Ureter (tissue), 1 donor: ENCODE results near the gene PRM2. TPM values are rescaled to one million over a fixed set of nuclear protein-coding genes. Genes with fewer than 3 reads are reported as not detected.

Experiments
- DNase-seq: peaks from one replicate; pipeline ENCODE4 v3.0.0-alpha.2; 2020; ENCODE audit warnings: low spot score
- total RNA-seq: library from RNA; stranded (reverse); gene quantifications from one replicate; pipeline ENCODE4 v1.2.4, GENCODE V29; 2023
- donor health status: DM: yes; HTN: yes; CAD: no.

The PRM2 gene
- total RNA-seq, 1 donor from 2014 or later = not detected

- no peak for DNase-seq
Observed at GRCh38 chr16:11249233-11250061, 26.8 kb downstream of the PRM2 start.

- DNase-seq = no peak
Observed at GRCh38 chr16:11248133-11248532, 28.1 kb downstream of the PRM2 start.

DNA sequence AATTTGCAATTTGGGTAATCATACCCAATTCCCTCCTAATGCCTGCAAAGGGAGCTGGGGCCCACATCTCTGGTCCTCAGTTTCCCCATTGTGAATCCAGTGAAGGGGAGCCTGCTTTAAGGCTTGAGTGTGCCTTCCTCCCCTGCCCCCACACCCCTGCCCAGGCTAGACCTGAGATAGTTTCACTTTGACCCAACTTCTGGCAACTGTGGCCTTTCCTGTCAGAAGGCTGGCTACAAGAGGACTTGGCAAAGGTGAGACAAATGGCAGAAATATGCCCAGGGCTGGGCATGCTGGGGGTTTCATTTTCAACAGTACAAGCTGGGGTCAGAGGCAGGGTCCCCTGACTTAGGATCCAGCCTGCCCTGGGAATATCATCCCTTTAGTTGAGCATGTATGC lies 30.3 kb downstream of the PRM2 start:
- no peak for DNase-seq

DNA sequence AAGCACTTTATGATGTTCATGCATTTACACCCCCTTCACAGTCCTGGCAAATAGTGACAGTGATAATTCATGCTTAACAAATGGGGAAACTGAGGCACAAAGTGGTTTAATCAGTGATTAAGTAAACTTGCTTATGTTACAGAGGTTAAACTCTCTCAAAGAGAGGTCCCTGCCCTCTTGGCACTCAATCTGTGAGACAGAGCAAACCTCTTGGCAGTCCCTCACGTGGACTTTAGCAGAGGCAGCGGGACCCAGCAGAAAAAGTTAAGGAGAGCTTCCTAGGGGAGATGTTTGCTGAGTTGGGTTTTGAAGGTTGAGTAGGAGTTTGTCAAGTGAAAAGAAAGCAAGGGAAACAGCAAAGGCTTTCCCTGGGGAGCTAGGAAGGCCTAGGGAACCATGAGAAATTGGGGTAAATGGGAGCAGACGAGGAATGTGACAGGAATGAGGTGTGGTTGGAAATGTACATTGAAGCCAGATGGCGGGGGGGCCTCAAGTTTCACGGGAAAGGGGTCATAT lies 31.0 kb downstream of the PRM2 start:
- DNase-seq = no peak

DNA sequence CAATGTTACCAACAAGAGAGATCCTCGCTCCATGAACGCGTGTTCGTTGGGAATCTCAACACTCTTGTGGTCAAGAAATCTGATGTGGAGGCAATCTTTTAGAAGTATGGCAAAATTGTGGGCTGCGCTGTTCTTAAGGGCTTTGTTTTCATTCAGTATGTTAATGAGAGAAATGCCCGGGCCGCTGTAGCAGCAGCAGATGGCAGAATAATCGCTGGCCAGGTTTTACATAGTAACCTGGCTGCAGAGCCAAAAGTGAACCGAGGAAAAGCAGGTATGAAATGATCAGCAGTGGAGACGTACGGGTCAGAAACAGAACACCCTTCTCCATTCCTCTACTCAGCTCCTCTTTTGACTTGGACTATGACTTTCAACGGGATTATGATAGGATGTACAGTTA lies 33.6 kb downstream of the PRM2 start:
- DNase-seq = no peak

GRCh38 chr16:11241480-11242204 lies 34.6 kb downstream of the PRM2 start:
- no peak for DNase-seq

DNA sequence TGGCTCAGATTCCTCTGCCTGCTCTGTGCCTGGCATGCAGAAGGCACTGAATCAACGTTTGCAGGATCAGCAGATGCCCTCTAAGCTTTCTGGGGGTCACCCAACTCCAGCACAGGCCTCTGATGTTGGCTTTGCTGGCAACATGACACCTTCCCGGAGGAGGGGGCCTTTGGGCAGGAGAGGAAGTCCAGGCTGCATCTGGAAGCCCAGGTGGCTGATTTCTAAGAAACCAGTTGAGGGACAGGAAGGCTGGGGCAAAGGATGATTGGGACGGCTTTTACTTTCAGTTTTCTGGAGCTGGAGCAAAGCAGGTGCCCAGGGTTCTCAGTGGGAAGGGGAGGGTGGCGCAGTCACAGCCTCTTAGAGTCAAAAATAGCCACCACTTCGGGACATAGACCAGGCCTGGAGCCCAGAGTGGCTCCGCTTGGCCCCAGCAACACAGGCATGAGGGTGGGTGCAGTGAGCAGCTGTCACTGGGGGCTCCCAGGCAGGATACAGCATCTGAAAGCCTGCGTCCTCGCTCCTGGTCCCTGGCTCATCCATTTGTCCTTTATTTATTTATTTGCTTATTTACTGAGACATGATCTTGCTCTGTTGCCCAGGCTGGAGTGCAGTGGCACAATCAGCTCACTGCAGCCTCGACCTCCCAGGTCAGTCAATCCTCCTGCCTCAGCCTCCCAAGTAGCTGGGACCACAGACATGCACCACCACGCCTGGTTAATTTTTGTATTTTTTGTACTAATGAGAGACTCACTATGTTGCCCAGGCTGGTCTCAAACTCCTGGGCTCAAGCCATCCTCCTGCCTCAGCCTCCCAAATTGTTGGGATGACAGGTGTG lies 35.4 kb downstream of the PRM2 start:
- DNase-seq = no peak

- no peak for DNase-seq
Observed at GRCh38 chr16:11239644-11240632, 36.3 kb downstream of the PRM2 start.

DNA sequence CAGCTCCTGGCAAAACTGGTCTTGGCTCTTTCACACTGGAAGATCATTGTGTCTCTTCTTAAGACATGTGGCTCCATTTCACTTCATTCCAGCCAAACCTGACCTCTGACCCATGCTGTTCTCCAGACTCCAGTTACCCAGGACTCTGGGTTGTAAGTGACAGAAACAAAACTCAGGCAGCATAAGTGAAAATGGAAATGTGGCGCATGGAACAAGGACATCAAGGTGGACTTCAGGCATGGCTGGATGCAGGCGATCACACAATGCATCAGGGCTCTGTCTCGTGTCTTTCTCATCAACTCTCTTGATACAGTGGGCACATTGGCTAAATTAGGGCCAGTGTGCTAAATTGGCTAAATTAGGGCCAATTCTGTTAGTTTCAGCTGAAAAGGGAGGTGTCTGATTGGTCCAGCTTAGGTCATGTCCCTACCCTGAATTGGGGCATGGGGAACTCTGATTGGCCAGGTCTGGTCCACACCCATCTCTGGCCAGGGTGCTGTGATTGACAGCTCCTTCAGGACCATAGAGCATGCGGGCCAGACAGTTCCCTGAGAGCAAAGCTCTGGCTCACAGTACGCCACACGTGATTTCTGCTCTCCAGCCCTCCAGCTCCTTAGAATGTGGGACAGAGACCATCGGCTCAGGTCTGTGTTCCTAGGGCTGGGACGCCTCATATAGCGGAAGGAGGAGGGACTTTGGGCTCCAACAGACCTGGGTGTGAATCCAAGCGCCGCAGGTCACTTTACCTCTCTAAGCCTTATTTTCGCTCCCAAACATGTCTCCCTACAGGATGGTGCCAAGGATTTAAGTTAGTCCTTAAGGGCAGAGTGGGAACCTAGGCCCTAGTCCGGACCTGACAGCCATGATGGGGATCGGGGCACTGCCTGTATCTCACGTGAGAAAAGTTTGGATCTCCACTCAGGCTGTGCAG lies 37.7 kb downstream of the PRM2 start:
- DNase-seq = no peak

DNA sequence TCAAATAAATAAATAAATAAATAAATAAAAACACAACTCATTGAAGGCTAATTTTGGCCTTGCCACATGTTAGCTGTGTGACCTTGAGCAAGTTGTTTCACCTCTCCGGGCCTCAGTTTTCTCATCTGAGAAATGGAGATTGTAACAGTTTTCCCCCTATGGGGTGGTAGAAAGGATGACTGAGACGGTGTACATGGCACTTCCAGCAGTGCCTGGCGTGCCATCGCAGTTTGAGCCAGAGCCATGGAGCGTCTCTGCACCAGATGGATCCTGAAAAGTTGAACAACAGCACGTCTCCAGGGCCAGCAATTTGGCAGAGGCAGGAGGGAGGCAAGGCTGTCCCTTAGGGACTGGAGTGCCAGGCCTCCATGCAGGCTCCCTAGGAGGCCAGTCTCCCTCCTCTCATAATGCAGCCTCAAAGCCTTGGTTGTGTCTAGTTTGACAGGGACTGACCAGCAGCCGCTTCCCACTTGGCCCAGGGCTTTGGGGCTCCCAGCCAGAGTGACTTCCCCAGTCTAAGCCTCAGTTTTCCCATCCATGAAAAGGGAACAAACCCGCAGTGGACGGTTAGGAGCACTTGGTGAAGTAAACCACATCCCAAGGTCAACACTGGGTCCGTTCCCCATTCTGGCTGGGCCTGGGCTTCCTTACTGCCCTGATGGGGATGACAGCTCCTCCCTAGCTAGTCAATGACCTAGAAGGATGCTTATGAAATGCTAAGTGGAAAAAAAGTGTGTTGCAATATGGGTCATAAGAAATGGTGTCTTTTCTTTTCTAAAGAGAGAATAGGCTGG lies 39.6 kb downstream of the PRM2 start:
- DNase-seq = no peak

DNA sequence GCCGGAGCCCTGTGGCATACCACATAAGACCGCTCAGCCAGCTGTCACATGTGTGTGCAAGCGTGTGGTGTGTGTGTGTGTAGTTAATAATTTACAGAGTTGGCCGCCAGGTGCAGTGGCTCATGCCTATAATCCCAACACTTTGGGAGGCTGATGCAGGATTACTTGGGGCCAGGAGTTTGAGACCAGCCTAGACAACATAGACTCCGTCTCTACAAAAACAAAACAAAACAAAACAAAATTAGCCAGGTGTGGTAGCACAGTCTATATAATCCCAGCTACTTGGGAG lies 40.6 kb downstream of the PRM2 start:
- DNase-seq = no peak

DNA sequence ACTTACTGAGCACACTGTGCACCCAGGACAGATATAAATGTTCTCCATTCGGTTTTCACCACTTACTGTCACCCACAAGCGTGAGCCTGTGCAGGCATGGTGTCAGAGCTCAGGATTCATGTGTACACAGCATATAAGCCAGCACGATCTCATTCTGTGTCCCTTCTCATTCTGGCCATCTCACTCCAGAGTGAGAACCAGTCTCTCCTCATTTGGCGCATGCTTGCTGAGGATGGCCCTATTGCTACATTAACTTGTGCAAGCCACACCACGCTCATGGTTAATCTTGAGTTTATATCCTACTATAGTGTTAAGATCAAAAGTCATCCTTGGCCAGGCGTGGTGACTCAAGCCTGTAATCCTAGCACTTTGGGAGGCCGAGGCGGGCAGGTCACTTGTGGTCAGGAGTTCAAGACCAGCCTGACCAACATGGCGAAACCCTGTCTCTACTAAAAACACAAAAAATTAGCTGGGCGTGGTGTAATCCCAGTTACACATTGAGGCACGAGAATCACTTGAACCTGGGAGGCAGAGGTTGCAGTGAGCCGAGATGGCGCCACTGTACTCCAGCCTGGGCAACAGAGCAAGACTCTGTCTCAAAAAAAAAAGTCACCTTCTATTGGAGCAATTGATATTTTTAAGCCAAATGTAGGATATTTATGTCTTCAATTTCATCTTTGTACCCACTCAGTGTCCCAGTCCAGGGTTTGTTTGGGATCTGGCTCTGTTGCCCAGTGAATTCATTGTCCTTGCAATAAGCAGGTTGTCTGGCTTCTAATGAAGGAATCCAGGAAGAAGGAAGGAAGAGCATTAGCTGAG lies 41.2 kb downstream of the PRM2 start:
- no peak for DNase-seq

- DNase-seq = no peak
Observed at GRCh38 chr16:11233727-11234376, 42.4 kb downstream of the PRM2 start.

DNA sequence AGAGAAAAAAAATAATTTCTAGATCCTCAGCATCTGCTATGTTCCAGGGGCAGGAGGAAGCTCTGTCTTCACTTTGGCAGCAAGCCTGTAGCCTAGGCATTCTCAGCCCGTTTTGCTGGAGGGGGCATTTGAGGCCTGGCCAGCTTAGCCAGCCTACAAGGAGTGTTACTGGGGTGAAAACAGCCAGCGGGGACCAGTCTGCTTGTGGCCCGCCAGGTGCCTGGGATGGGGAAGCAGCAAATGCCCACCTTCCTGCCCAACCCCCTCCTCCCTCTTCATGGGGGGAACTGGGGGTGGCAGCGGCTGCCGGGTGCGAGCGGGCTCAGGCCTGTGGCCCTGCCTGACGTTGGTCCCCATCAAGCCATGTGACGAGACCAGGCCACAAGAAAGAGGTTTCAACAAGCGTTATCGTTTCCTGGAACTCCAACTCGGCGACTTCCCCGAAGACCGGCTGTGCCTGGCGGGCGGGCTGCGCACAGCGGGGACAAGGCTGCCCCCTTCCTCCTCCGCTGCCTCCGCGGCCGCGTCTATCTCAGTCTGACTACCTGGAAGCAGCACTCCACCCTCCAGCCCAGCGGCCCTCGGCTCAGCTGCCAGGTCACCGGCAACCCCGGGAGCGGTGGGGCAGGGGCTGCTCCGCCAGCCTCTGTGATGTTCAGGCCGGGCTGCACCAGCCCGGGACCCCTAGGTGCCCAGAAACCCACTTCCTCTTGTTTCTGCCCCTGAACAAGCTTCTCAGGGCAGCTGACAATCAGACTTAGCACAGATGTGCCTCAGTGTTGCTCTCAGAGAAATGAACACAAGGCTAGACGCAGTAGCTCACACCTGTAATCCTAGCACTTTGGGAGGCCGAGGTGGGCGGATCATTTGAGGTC lies 43.2 kb downstream of the PRM2 start:
- peak; percentile 70 for DNase-seq

DNA sequence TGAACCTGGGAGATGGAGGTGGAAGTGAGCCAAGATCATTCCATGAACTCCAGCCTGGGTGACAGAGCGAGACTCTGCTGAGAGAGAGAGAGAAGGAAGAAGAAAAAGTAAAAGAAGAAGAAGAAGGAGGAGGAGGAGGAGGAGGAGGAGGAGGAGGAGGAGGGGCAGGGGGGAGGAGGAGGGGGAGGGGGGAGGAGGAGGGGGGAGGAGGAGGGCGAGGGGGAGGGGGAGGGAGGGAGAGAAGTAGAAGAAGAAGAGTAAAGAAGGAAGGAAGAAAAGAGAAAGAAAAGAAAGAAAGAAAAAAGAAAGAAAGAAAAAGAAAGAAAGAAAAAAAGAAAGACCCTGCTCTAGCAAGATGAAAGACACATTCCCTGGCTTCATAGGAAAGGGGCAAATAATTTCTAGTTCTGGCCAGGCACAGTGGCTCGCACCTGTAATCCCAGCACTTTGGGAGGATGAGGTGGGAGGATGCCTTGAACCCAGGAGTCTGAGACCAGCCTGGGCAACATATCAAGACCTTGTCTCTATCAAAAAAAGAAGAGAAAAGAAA lies 43.9 kb downstream of the PRM2 start:
- no peak for DNase-seq

- no peak for DNase-seq
Observed at GRCh38 chr16:11231367-11231970, 44.8 kb downstream of the PRM2 start.
